GM12878 (cell line): Measurements from ENCODE around the gene SMG6. TPM values are rescaled to one million over a fixed set of nuclear protein-coding genes. Genes with fewer than 3 reads are reported as not detected.

Source experiments
- ATAC-seq: fragments of 200-7000 bp; cut with Tn5 transposase; 3 replicates; pipeline ENCODE4 v1.9.1; 2020; ENCODE audit warnings: mild to moderate bottlenecking, moderate library complexity
- BruUV-seq: library from RNA; stranded (reverse); fragments of 400-500 nt; replicated peaks from 2 replicates; lab custom pipeline; 2021; lab: Mats Ljungman, UMichigan
- CTCF ChIA-PET: fragments of 300-600 bp; sonication (Branson Sonifier 250); formaldehyde crosslinking; extraction: SDS; loops from one replicate; lab custom pipeline; 2021; ENCODE audit warnings: inconsistent platforms; lab: Yijun Ruan, JAX
- POLR2A ChIA-PET: fragments of 350-600 bp; formaldehyde crosslinking; extraction: SDS; loops from one replicate; lab custom pipeline; 2021; ENCODE audit warnings: inconsistent platforms; lab: Charles Lee
- RAD21 ChIA-PET: fragments of 300-600 bp; sonication (Branson Sonifier 250); formaldehyde crosslinking; loops from one replicate; lab custom pipeline; 2023; ENCODE audit warnings: antibody characterized with exemption; ENCODE audit not compliant: unreplicated experiment; lab: Charles Lee
- SMC1A ChIA-PET: fragments of 300-600 bp; sonication (Branson Sonifier 250); formaldehyde crosslinking; loops from one replicate; lab custom pipeline; 2023; ENCODE audit not compliant: unreplicated experiment, uncharacterized antibody; lab: Charles Lee
- DNase-seq: peaks from one replicate; pipeline ENCODE4 v3.0.0-alpha.2; 2011; ENCODE audit warnings: low read depth, low spot score
- FAIRE-seq: peaks from 3 replicates; lab custom pipeline; 2011; peaks lifted over from hg19 to GRCh38; lab: Jason Lieb, UNC
- H2AFZ ChIP-seq: 2 replicates; pipeline ENCODE4 v1.6.0; 2011; ENCODE audit warnings: low read depth, low read length, control low read depth; ENCODE audit not compliant: control insufficient read depth
- H3K27ac ChIP-seq: 2 replicates; pipeline ENCODE4 v1.5.1; 2011; ENCODE audit warnings: control low read depth; ENCODE audit not compliant: control insufficient read depth, insufficient read depth
- H3K27me3 ChIP-seq, 2 experiments: replicated peaks in 1 of 2; 2 replicates each; pipeline versions ENCODE4 v1.6.0 to v1.6.1; 2011; ENCODE audit warnings: low read length in 1 of 2; ENCODE audit not compliant: control insufficient read depth in 2 of 2, insufficient read depth in 2 of 2
- H3K36me3 ChIP-seq, 2 experiments: 2 replicates each; pipeline ENCODE4 v1.5.1; 2011; ENCODE audit warnings: low read length in 1 of 2; ENCODE audit not compliant: control insufficient read depth in 2 of 2, insufficient read depth in 2 of 2
- H3K4me1 ChIP-seq: 2 replicates; pipeline ENCODE4 v1.6.1; 2011; ENCODE audit warnings: mild to moderate bottlenecking, low read length, moderate library complexity, mixed read lengths; ENCODE audit not compliant: control insufficient read depth, insufficient read depth
- H3K4me2 ChIP-seq: 2 replicates; pipeline ENCODE4 v1.6.0; 2011; ENCODE audit warnings: control low read depth; ENCODE audit not compliant: control insufficient read depth, insufficient read depth
- H3K4me3 ChIP-seq: fragments of 200-600 bp; sonication (generic); 2 replicates; pipeline ENCODE4 v1.5.1; 2016
- H3K79me2 ChIP-seq: 2 replicates; pipeline ENCODE4 v1.6.0; 2011; ENCODE audit warnings: low read length; ENCODE audit not compliant: control insufficient read depth, insufficient read depth
- H3K9ac ChIP-seq: 2 replicates; pipeline ENCODE4 v1.8.0; 2011; ENCODE audit warnings: low read length, control low read depth, mixed read lengths; ENCODE audit not compliant: control insufficient read depth, insufficient read depth
- H3K9me3 ChIP-seq: replicated peaks from 3 replicates; pipeline ENCODE4 v1.5.1; 2011; ENCODE audit warnings: mild to moderate bottlenecking, low read length; ENCODE audit not compliant: control insufficient read depth, insufficient read depth
- H4K20me1 ChIP-seq: 2 replicates; pipeline ENCODE4 v1.6.0; 2011; ENCODE audit not compliant: control insufficient read depth, insufficient read depth
- BCL11A ChIP-seq: IDR thresholded peaks from 2 replicates; pipeline ENCODE4 v1.6.1; 2011; ENCODE audit warnings: low read depth, low read length
- BMI1 ChIP-seq: fragments of 450-650 bp; IDR thresholded peaks from 2 replicates; pipeline ENCODE4 v1.6.1; 2016; ENCODE audit warnings: mild to moderate bottlenecking, moderate library complexity, borderline replicate concordance
- BRCA1 ChIP-seq: IDR thresholded peaks from 2 replicates; pipeline ENCODE4 v1.6.1; 2011; ENCODE audit warnings: low read depth, low read length, improper control_type of control experiment
- CEBPZ ChIP-seq: fragments of 150-350 bp; IDR thresholded peaks from 2 replicates; pipeline ENCODE4 v1.6.1; 2016; ENCODE audit warnings: low read depth, low read length
- EED ChIP-seq: sonication (generic); IDR thresholded peaks from 2 replicates; pipeline ENCODE4 v1.6.1; 2016; ENCODE audit warnings: antibody characterized with exemption, low read depth
- ESRRA ChIP-seq: IDR thresholded peaks from 2 replicates; pipeline ENCODE4 v1.6.1; 2012; ENCODE audit warnings: mild to moderate bottlenecking, low read length, improper control_type of control experiment
- EZH2 ChIP-seq: IDR thresholded peaks from 2 replicates; pipeline ENCODE4 v1.6.1; 2012; ENCODE audit warnings: low read depth, mild to moderate bottlenecking, control low read depth, inconsistent platforms, low read length, borderline replicate concordance; ENCODE audit not compliant: control insufficient read depth
- GABPA ChIP-seq: IDR thresholded peaks from 2 replicates; pipeline ENCODE4 v1.6.1; 2014; ENCODE audit warnings: antibody characterized with exemption, low read depth, mild to moderate bottlenecking, inconsistent platforms
- HCFC1 ChIP-seq: fragments of 150-350 bp; IDR thresholded peaks from 2 replicates; pipeline ENCODE4 v1.6.1; 2014; ENCODE audit warnings: low read length
- JUND ChIP-seq: IDR thresholded peaks from 2 replicates; pipeline ENCODE4 v1.6.1; 2012; ENCODE audit warnings: low read depth, mild to moderate bottlenecking, low read length, improper control_type of control experiment, moderate library complexity
- LARP7 ChIP-seq: fragments of 450-650 bp; IDR thresholded peaks from 2 replicates; pipeline ENCODE4 v1.6.1; 2017; ENCODE audit warnings: mild to moderate bottlenecking
- MEF2B ChIP-seq: fragments of 450-650 bp; IDR thresholded peaks from 2 replicates; pipeline ENCODE4 v1.6.1; 2018; ENCODE audit warnings: mild to moderate bottlenecking, moderate library complexity; ENCODE audit not compliant: partially characterized antibody, poor library complexity, severe bottlenecking
- MTA3 ChIP-seq: IDR thresholded peaks from 2 replicates; pipeline ENCODE4 v1.6.1; 2012; ENCODE audit warnings: low read length, inconsistent platforms, borderline replicate concordance
- NFYB ChIP-seq: IDR thresholded peaks from 2 replicates; pipeline ENCODE4 v1.6.1; 2011; ENCODE audit warnings: low read depth, mild to moderate bottlenecking, low read length, improper control_type of control experiment, moderate library complexity; ENCODE audit not compliant: insufficient read depth
- NR2F1 ChIP-seq: fragments of 450-650 bp; conservative IDR thresholded peaks from 2 replicates; pipeline ENCODE4 v1.6.1; 2017; ENCODE audit warnings: mild to moderate bottlenecking
- PAX8 ChIP-seq: fragments of 450-650 bp; IDR thresholded peaks from 2 replicates; pipeline ENCODE4 v1.6.1; 2017; ENCODE audit warnings: mild to moderate bottlenecking, moderate library complexity
- PBX3 ChIP-seq: IDR thresholded peaks from 2 replicates; pipeline ENCODE4 v1.6.1; 2011; ENCODE audit warnings: mild to moderate bottlenecking, low read depth, low read length, moderate library complexity; ENCODE audit not compliant: insufficient replicate concordance
- POLR2A ChIP-seq: IDR thresholded peaks from 2 replicates; pipeline ENCODE4 v1.6.1; 2011; ENCODE audit warnings: low read depth, mild to moderate bottlenecking, low read length
- SMARCA5 ChIP-seq: fragments of 450-650 bp; IDR thresholded peaks from 2 replicates; pipeline ENCODE4 v1.6.1; 2017; ENCODE audit warnings: mild to moderate bottlenecking
- SPI1 ChIP-seq: IDR thresholded peaks from 2 replicates; pipeline ENCODE4 v1.6.1; 2011; ENCODE audit warnings: low read depth, mild to moderate bottlenecking, low read length, moderate library complexity, borderline replicate concordance; ENCODE audit not compliant: insufficient read depth
- STAT1 ChIP-seq: fragments of 450-650 bp; conservative IDR thresholded peaks from 2 replicates; pipeline ENCODE4 v1.6.1; 2014; ENCODE audit warnings: antibody characterized with exemption, mild to moderate bottlenecking
- SUZ12 ChIP-seq: fragments of 200-600 bp; sonication (generic); IDR thresholded peaks from one replicate; pipeline ENCODE4 v1.6.1; 2018; ENCODE audit warnings: antibody characterized with exemption, mild to moderate bottlenecking; ENCODE audit not compliant: unreplicated experiment
- TBL1XR1 ChIP-seq: IDR thresholded peaks from 2 replicates; pipeline ENCODE4 v1.6.1; 2012; ENCODE audit warnings: low read depth, low read length, improper control_type of control experiment
- TCF7 ChIP-seq: IDR thresholded peaks from 2 replicates; pipeline ENCODE4 v1.6.1; 2014; ENCODE audit warnings: antibody characterized with exemption, borderline replicate concordance
- WGBS: methylation state at CpG from one replicate; pipeline ENCODE4 v1.1.6; 2016; ENCODE audit warnings: low lambda C conversion rate; ENCODE audit not compliant: insufficient replicate concordance, insufficient coverage; ENCODE audit errors: missing lambda C conversion rate; 5-methylcytosine and 5-hydroxymethylcytosine counted together
- in situ Hi-C: fragments of 300-500 bp; cut with MboI; formaldehyde crosslinking; loops from 9 replicates; pipeline ENCODE4 v1.14.3; 2018; ENCODE audit warnings: mixed read lengths
- intact Hi-C: fragments of 100-400 bp; cut with micrococcal nuclease; formaldehyde crosslinking; loops from one replicate; pipeline ENCODE4 v1.14.2; 2022; ENCODE audit not compliant: unreplicated experiment
- polyA plus RNA-seq, 11 experiments: library from polyadenylated mRNA; depleted of rRNA in 4 of 11; unstranded in 6 of 11; stranded (reverse) in 5 of 11; fragments of >200 nt; fragmentation: Nextera tagmentation in 4 of 11; fragmentation: Illumina TruSeq in 1 of 11; extraction: Ambion mirVana in 4 of 11; extraction: Trizol in 1 of 11; gene quantifications; 1 replicate in 1 of 11; 2 replicates in 10 of 11; pipeline versions ENCODE4 v1.2.1 to v1.2.3, GENCODE V29; 2011 to 2016; ENCODE audit warnings: inconsistent platforms in 2 of 11, missing spikeins in 2 of 11, low read depth in 1 of 11
- total RNA-seq, 4 experiments: library from RNA; depleted of rRNA in 3 of 4; stranded (reverse); fragments of >200 nt in 3 of 4; fragmentation: Illumina TruSeq in 1 of 4; extraction: Trizol in 1 of 4; gene quantifications; 2 replicates each; pipeline versions ENCODE4 v1.2.1 to v1.2.3, GENCODE V29; 2013 to 2021

The SMG6 gene
- total and polyA plus RNA-seq, 10 of the 15 experiments (the other 5 are each of a cell fraction or from before 2014, with no cell fraction given) = 0.58 to 28.7 (median 15.7) TPM

GRCh38 chr17:2083613-2084035, 220.0 kb downstream of the SMG6 start:
- ChIA-PET RAD21 (interaction anchor here (0.6 to 10.4 kb wide), 12 partner anchors 11 to 198 kb away, joined by 3 to 160 read pairs (median 6); partner anchors contain the start of gene HIC1), CTCF (interaction anchor here (0.6 to 3.3 kb wide), 10 partner anchors 11 to 199 kb away, joined by 3 to 28 read pairs (median 4); partner anchors contain the start of gene HIC1), POLR2A (interaction anchor here (0.7 to 10.8 kb wide), 12 partner anchors 15 to 183 kb away, joined by 3 to 148 read pairs (median 4); no protein-coding TSS in a partner anchor), SMC1A (interaction anchor here (1.0 to 4.4 kb wide), 11 partner anchors 13 to 198 kb away, joined by 3 to 41 read pairs (median 5); no protein-coding TSS in a partner anchor)
- Histone ChIP-seq H3K27me3 (no peaks in the 10 kb centered on the region), H3K79me2 (peaks cover 5% of the 10 kb centered on the region), H3K4me2 (peak overlapping the region; percentile 28), H4K20me1 (no peaks in the 10 kb centered on the region), H2AFZ (no peak overlapping the region), H3K4me1 (peaks cover 59% of the 10 kb centered on the region), H3K4me3 (no peak overlapping the region), H3K36me3 (peaks cover 11 to 16% of the 10 kb centered on the region in 2 experiments), H3K9me3 (no peaks in the 10 kb centered on the region), H3K9ac (peak overlapping the region; percentile 48), H3K27ac (peak overlapping the region; percentile 92)
- intact Hi-C loops (no loop called here), in situ Hi-C loops (no loop called here)
- ATAC-seq (peak; percentile 70), DNase-seq (peak; percentile 83), FAIRE-seq (peak; percentile 97)
- WGBS = 5% methylated on average over 7 of the region's 7 CpGs
- BruUV-seq = no TSS peak
- TF ChIP-seq SPI1 (peak; percentile 97), EZH2 (no peak), PAX8 (no peak), PBX3 (no peak), LARP7 (no peak), HCFC1 (no peak), ESRRA (no peak), BRCA1 (no peak), POLR2A (no peak), MEF2B (peak; percentile 80), NFYB (no peak), JUND (no peak), GABPA (no peak), BMI1 (no peak), SMARCA5 (no peak), EED (peak; percentile 91), BCL11A (peak; percentile 81), MTA3 (no peak), SUZ12 (no peak), NR2F1 (peak; percentile 96), TCF7 (no peak), TBL1XR1 (peak; percentile 94), STAT1 (no peak), CEBPZ (no peak)
